Peyer's patch (tissue), 4 donors: ENCODE data around the gene UNK.

Experiments
- POLR2A ChIP-seq, 2 donors: fragments of 450-650 bp; IDR thresholded peaks; one replicate each; pipeline ENCODE4 v1.5.1; 2017; ENCODE audit warnings: antibody characterized with exemption in 2 of 2, mild to moderate bottlenecking in 2 of 2, moderate library complexity in 2 of 2
- TF ChIP-seq, protein P1 (sequence below), 6 experiments: fragments of 450-650 bp in 4 of 6; fragments of 200-600 bp in 2 of 6; sonication (generic) in 1 of 6; IDR thresholded peaks; one replicate each; pipeline ENCODE4 v1.5.1; 2017 to 2019; ENCODE audit warnings: antibody characterized with exemption in 6 of 6, mild to moderate bottlenecking in 3 of 6, moderate library complexity in 1 of 6

DNA sequence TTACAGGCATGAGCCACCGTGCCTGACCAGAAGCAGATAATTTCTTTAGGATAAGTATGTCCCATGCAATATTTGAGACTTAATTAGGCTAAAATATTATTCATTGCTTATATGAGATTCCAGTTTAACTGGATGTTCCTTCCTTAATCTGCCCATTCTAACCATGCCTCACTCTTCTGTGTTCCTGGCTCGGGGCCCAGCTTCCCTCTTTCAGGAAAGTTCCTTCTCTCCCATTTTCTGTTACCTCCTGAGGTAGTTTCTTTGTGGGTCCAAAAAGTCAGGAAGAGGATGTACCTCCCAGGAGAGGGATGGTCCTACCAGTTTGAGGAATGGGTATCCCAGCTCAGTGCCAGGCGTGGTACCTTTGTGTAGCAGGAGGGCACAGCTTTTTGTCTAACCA, 23.3 kb downstream of the UNK start:
- TF ChIP-seq, protein P1, sequence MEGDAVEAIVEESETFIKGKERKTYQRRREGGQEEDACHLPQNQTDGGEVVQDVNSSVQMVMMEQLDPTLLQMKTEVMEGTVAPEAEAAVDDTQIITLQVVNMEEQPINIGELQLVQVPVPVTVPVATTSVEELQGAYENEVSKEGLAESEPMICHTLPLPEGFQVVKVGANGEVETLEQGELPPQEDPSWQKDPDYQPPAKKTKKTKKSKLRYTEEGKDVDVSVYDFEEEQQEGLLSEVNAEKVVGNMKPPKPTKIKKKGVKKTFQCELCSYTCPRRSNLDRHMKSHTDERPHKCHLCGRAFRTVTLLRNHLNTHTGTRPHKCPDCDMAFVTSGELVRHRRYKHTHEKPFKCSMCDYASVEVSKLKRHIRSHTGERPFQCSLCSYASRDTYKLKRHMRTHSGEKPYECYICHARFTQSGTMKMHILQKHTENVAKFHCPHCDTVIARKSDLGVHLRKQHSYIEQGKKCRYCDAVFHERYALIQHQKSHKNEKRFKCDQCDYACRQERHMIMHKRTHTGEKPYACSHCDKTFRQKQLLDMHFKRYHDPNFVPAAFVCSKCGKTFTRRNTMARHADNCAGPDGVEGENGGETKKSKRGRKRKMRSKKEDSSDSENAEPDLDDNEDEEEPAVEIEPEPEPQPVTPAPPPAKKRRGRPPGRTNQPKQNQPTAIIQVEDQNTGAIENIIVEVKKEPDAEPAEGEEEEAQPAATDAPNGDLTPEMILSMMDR (IDR thresholded peaks at IDR 0.05) = no peak
- TF ChIP-seq POLR2A (IDR thresholded peaks at IDR 0.05) = no peak
